H1 (cell line): ENCODE results near the gene PRR5L. TPM values are rescaled to one million over a fixed set of nuclear protein-coding genes. Genes with fewer than 3 reads are reported as not detected.

Source experiments
- CTCF ChIA-PET: fragments of 300-600 bp; sonication (Branson Sonifier 250); formaldehyde crosslinking; loops from one replicate; lab custom pipeline; 2021; ENCODE audit not compliant: partially characterized antibody; lab: Charles Lee
- POLR2A ChIA-PET: fragments of 300-600 bp; sonication (Branson Sonifier 250); formaldehyde crosslinking; loops from one replicate; lab custom pipeline; 2021; ENCODE audit warnings: inconsistent platforms; ENCODE audit not compliant: partially characterized antibody; lab: Charles Lee
- DNase-seq, 2 experiments: peaks; one replicate each; pipeline versions ENCODE4 v3.0.0 to v3.0.0-alpha.2; 2010 to 2022; ENCODE audit warnings: low spot score in 2 of 2, low read depth in 1 of 2, mixed read lengths in 1 of 2
- FAIRE-seq: peaks from 2 replicates; lab custom pipeline; 2011; peaks lifted over from hg19 to GRCh38; lab: Jason Lieb, UNC
- H2AFZ ChIP-seq: 2 replicates; pipeline ENCODE4 v1.8.1; 2012; ENCODE audit warnings: low read length, inconsistent platforms
- H2AK5ac ChIP-seq: 2 replicates; pipeline ENCODE4 v1.6.1; 2013; ENCODE audit warnings: low read depth, low read length
- H2BK120ac ChIP-seq: replicated peaks from 2 replicates; pipeline ENCODE3; 2013; ENCODE audit warnings: low read depth, low read length, inconsistent platforms
- H2BK12ac ChIP-seq: 2 replicates; pipeline ENCODE4 v1.6.1; 2013; ENCODE audit warnings: low read depth, low read length
- H2BK15ac ChIP-seq: 2 replicates; pipeline ENCODE4 v1.6.1; 2013; ENCODE audit warnings: low read length
- H2BK20ac ChIP-seq: 2 replicates; pipeline ENCODE4 v1.6.1; 2013; ENCODE audit warnings: low read length
- H2BK5ac ChIP-seq: 2 replicates; pipeline ENCODE4 v1.6.1; 2013; ENCODE audit warnings: low read depth, low read length
- H3K14ac ChIP-seq: 2 replicates; pipeline ENCODE4 v1.6.1; 2013; ENCODE audit warnings: inconsistent platforms; ENCODE audit not compliant: insufficient read length
- H3K18ac ChIP-seq: 2 replicates; pipeline ENCODE4 v1.6.1; 2013; ENCODE audit warnings: low read length; ENCODE audit errors: extremely low read depth
- H3K23ac ChIP-seq: 2 replicates; pipeline ENCODE4 v1.6.1; 2013; ENCODE audit warnings: inconsistent platforms; ENCODE audit not compliant: insufficient read length
- H3K23me2 ChIP-seq: 2 replicates; pipeline ENCODE4 v1.6.1; 2013; ENCODE audit warnings: low read depth, low read length
- H3K27ac ChIP-seq: 2 replicates; pipeline ENCODE4 v1.6.1; 2011; ENCODE audit warnings: low read depth, low read length, inconsistent platforms
- H3K27me3 ChIP-seq, 4 experiments: replicated peaks in 1 of 4; 1 replicate in 1 of 4; 2 replicates in 3 of 4; pipeline versions ENCODE4 v1.6.1 to v1.8.1; 2011 to 2013; ENCODE audit warnings: low read length in 3 of 4, mild to moderate bottlenecking in 3 of 4, inconsistent platforms in 2 of 4, mixed read lengths in 2 of 4, moderate library complexity in 1 of 4; ENCODE audit not compliant: control insufficient read depth in 3 of 4, insufficient read depth in 3 of 4; ENCODE audit errors: extremely low read depth in 1 of 4
- H3K36me3 ChIP-seq, 4 experiments: 2 replicates each; pipeline versions ENCODE4 v1.6.1 to v1.8.1; 2011 to 2013; ENCODE audit warnings: mild to moderate bottlenecking in 4 of 4, low read length in 3 of 4, moderate library complexity in 2 of 4, control low read depth in 1 of 4, inconsistent platforms in 1 of 4; ENCODE audit not compliant: insufficient read depth in 4 of 4, control insufficient read depth in 2 of 4
- H3K4ac ChIP-seq: replicated peaks from 2 replicates; pipeline ENCODE3; 2013; ENCODE audit warnings: low read length, low read depth, mixed read lengths, inconsistent platforms; ENCODE audit not compliant: insufficient read length
- H3K4me1 ChIP-seq, 4 experiments: replicated peaks in 1 of 4; 1 replicate in 1 of 4; 2 replicates in 3 of 4; pipeline versions ENCODE4 v1.6.1 to v1.8.1; 2011 to 2013; ENCODE audit warnings: low read length in 3 of 4, inconsistent platforms in 2 of 4, mixed read lengths in 1 of 4; ENCODE audit not compliant: insufficient read depth in 4 of 4, control insufficient read depth in 3 of 4
- H3K4me2 ChIP-seq, 2 experiments: 2 replicates each; pipeline versions ENCODE4 v1.6.1 to v1.8.1; 2011 to 2013; ENCODE audit warnings: low read depth in 2 of 2, low read length in 2 of 2, control low read depth in 1 of 2, inconsistent platforms in 1 of 2, mild to moderate bottlenecking in 1 of 2; ENCODE audit not compliant: insufficient read depth in 1 of 2
- H3K4me3 ChIP-seq, 4 experiments: fragments of 200-600, 300-600 bp in 1 of 4; sonication (generic), shearing (Covaris generic), sonication (Bioruptor Twin) in 1 of 4; 2 replicates each; pipeline versions ENCODE4 v1.5.1 to v1.8.1; 2011 to 2016; ENCODE audit warnings: low read length in 4 of 4, low read depth in 3 of 4, control low read depth in 2 of 4, inconsistent platforms in 2 of 4, mild to moderate bottlenecking in 2 of 4, mixed read lengths in 1 of 4, moderate library complexity in 1 of 4; ENCODE audit not compliant: insufficient read depth in 2 of 4; ENCODE audit errors: extremely low read depth in 1 of 4
- H3K56ac ChIP-seq: replicated peaks from 2 replicates; pipeline ENCODE3; 2013; ENCODE audit warnings: low read depth, mild to moderate bottlenecking, mixed read lengths, low read length, inconsistent platforms; ENCODE audit not compliant: insufficient read length
- H3K79me1 ChIP-seq: 2 replicates; pipeline ENCODE4 v1.6.1; 2013; ENCODE audit warnings: low read depth, low read length, control low read depth
- H3K79me2 ChIP-seq, 2 experiments: 2 replicates each; pipeline versions ENCODE4 v1.6.1 to v1.8.1; 2012 to 2013; ENCODE audit warnings: low read length in 2 of 2, mild to moderate bottlenecking in 2 of 2, inconsistent platforms in 1 of 2; ENCODE audit not compliant: insufficient read depth in 2 of 2, control insufficient read depth in 1 of 2
- H3K9ac ChIP-seq, 4 experiments: replicated peaks in 1 of 4; 1 replicate in 1 of 4; 2 replicates in 3 of 4; pipeline versions ENCODE4 v1.6.1 to v1.8.1; 2011 to 2013; ENCODE audit warnings: low read depth in 3 of 4, low read length in 3 of 4, control low read depth in 2 of 4, mild to moderate bottlenecking in 2 of 4, moderate library complexity in 2 of 4, inconsistent platforms in 1 of 4; ENCODE audit errors: extremely low read depth in 1 of 4
- H3K9me3 ChIP-seq, 2 experiments: 2 replicates each; pipeline versions ENCODE4 v1.6.1 to v1.8.1; 2012 to 2013; ENCODE audit warnings: mild to moderate bottlenecking in 2 of 2, moderate library complexity in 2 of 2, control low read depth in 1 of 2, inconsistent platforms in 1 of 2, low read depth in 1 of 2, low read length in 1 of 2, mixed read lengths in 1 of 2; ENCODE audit not compliant: insufficient read depth in 2 of 2
- H4K20me1 ChIP-seq, 2 experiments: replicated peaks in 1 of 2; 2 replicates each; pipeline versions ENCODE3 to v1.8.1; 2011 to 2013; ENCODE audit warnings: inconsistent platforms in 2 of 2, low read length in 2 of 2, mild to moderate bottlenecking in 1 of 2; ENCODE audit not compliant: insufficient read depth in 2 of 2, control insufficient read depth in 1 of 2
- H4K5ac ChIP-seq: 2 replicates; pipeline ENCODE4 v1.6.1; 2013; ENCODE audit warnings: low read length, low read depth, mixed read lengths, inconsistent platforms; ENCODE audit not compliant: insufficient read length
- H4K8ac ChIP-seq: 2 replicates; pipeline ENCODE4 v1.8.0; 2013; ENCODE audit warnings: mild to moderate bottlenecking, moderate library complexity, low read length, inconsistent platforms; ENCODE audit not compliant: insufficient read depth; ENCODE audit errors: extremely low read depth
- H4K91ac ChIP-seq: replicated peaks from 2 replicates; pipeline ENCODE3; 2013; ENCODE audit warnings: low read length, mixed read lengths, inconsistent platforms; ENCODE audit not compliant: insufficient read length
- BRCA1 ChIP-seq: IDR thresholded peaks from 2 replicates; pipeline ENCODE4 v1.6.1; 2012; ENCODE audit warnings: low read depth, low read length, improper control_type of control experiment
- CEBPB ChIP-seq: IDR thresholded peaks from 2 replicates; pipeline ENCODE4 v1.6.1; 2012; ENCODE audit warnings: low read depth, low read length
- E2F6 ChIP-seq: IDR thresholded peaks from 2 replicates; pipeline ENCODE4 v1.6.1; 2012; ENCODE audit warnings: inconsistent platforms
- EP300 ChIP-seq, 2 experiments: IDR thresholded peaks; 1 replicate in 1 of 2; 2 replicates in 1 of 2; pipeline ENCODE4 v1.6.1; 2011 to 2012; ENCODE audit warnings: low read depth in 2 of 2, low read length in 2 of 2, mild to moderate bottlenecking in 2 of 2, borderline replicate concordance in 1 of 2, inconsistent platforms in 1 of 2, moderate library complexity in 1 of 2
- KDM1A ChIP-seq: fragments of 200-600, 300-600 bp; sonication (generic); IDR thresholded peaks from 2 replicates; pipeline ENCODE4 v1.7.1; 2016; ENCODE audit warnings: mild to moderate bottlenecking, low read length, borderline replicate concordance
- NANOG ChIP-seq: IDR thresholded peaks from 2 replicates; pipeline ENCODE4 v1.6.1; 2011; ENCODE audit warnings: low read length, low read depth, mild to moderate bottlenecking, inconsistent platforms; ENCODE audit not compliant: insufficient read depth, poor library complexity, severe bottlenecking
- PHF8 ChIP-seq: fragments of 200-600 bp; sonication (generic); conservative IDR thresholded peaks from 2 replicates; pipeline ENCODE4 v1.7.1; 2012; ENCODE audit warnings: low read depth, mild to moderate bottlenecking, inconsistent platforms, low read length, moderate library complexity
- RAD21 ChIP-seq, 2 experiments: IDR thresholded peaks in 1 of 2; conservative IDR thresholded peaks in 1 of 2; 2 replicates each; pipeline ENCODE4 v1.6.1; 2011; ENCODE audit warnings: low read depth in 2 of 2, low read length in 2 of 2, improper control_type of control experiment in 1 of 2, inconsistent platforms in 1 of 2, mild to moderate bottlenecking in 1 of 2, moderate library complexity in 1 of 2
- SUZ12 ChIP-seq: fragments of 200-600 bp; sonication (generic); IDR thresholded peaks from 2 replicates; pipeline ENCODE4 v1.6.1; 2012; ENCODE audit warnings: mild to moderate bottlenecking, inconsistent platforms, low read length, moderate library complexity, mixed read lengths
- ZNF274 ChIP-seq: IDR thresholded peaks from 2 replicates; pipeline ENCODE4 v1.7.0; 2012; ENCODE audit warnings: low read length, borderline replicate concordance; ENCODE audit errors: extremely low read depth
- WGBS, 2 experiments: shearing (Covaris generic) in 1 of 2; methylation state at CpG; one replicate each; pipeline versions ENCODE4 v1.1.6 to v1.1.7; 2013 to 2015; ENCODE audit warnings: low lambda C conversion rate in 2 of 2, mixed read lengths in 2 of 2, inconsistent platforms in 1 of 2, low coverage in 1 of 2, missing lambda C conversion rate in 1 of 2; ENCODE audit not compliant: insufficient replicate concordance in 2 of 2, insufficient coverage in 1 of 2, insufficient read length in 1 of 2; ENCODE audit errors: extremely low coverage in 1 of 2, missing lambda C conversion rate in 1 of 2; 5-methylcytosine and 5-hydroxymethylcytosine counted together
- polyA plus RNA-seq, 7 experiments: library from polyadenylated mRNA; depleted of rRNA in 3 of 7; stranded (reverse) in 5 of 7; unstranded in 2 of 7; fragments of >200 nt in 5 of 7; fragments of 200-250 nt in 2 of 7; gene quantifications; 1 replicate in 5 of 7; 2 replicates in 1 of 7; 4 replicates in 1 of 7; pipeline versions ENCODE4 v1.2.1 to v1.2.3, GENCODE V29; 2011 to 2013; ENCODE audit warnings: missing spikeins in 2 of 7, mixed read lengths in 2 of 7
- total RNA-seq: library from RNA; stranded (reverse); fragmentation: NEBNext Ultra II Directional; extraction: Animal tissue kit (Norgen Biotek cat#: 25700); gene quantifications from 2 replicates; pipeline ENCODE4 v1.2.1, GENCODE V29; 2021

The PRR5L gene
- total and polyA plus RNA-seq, 2 of the 8 experiments (the other 6 are each of a cell fraction or from before 2014, with no cell fraction given), result 6.6 to 10.1 TPM

GRCh38 chr11:36289226-36289852 is 6.7 kb upstream of the PRR5L start, which contains the start of gene COMMD9:
Gene COMMD9, minus strand, starts transcription at chr11:36289424. Its CDS starts 12 bp downstream, at chr11:36289412.
- no peak within 1 kb of the TSS for H3K56ac ChIP-seq
- DNase-seq, result peak; percentile 88 to 93
- no peaks in the 10 kb centered on the region for H3K79me2 ChIP-seq
- H2BK20ac ChIP-seq, result no peak within 1 kb of the TSS
- no peak within 1 kb of the TSS for H4K5ac ChIP-seq
- 6% methylated on average over 31 of the region's 31 CpGs; no CpG with 5 or more reads in 1 of the 2 experiments for WGBS, 2 experiments
- no peak within 1 kb of the TSS for H2BK5ac ChIP-seq
- no peaks in the 10 kb centered on the region for H3K79me1 ChIP-seq
- peak; percentile 66 for FAIRE-seq
- peaks cover 7% of the 10 kb centered on the region for H3K23me2 ChIP-seq
- H3K4ac ChIP-seq, result no peak within 1 kb of the TSS
- H3K36me3 ChIP-seq, result no peaks in the 10 kb centered on the region
- H3K9me3 ChIP-seq, result no peaks in the 10 kb centered on the region
- H3K27me3 ChIP-seq, result peaks cover 0 to 5% (median 0%) of the 10 kb centered on the region in 4 experiments; a peak in 1 of 7 replicates
- ChIA-PET CTCF (interaction anchor here (1.0 to 10.8 kb wide), 11 partner anchors 10 to 780 kb away, joined by 3 to 152 read pairs (median 4); no protein-coding TSS in a partner anchor), POLR2A (interaction anchor here (1.0 kb wide), 1 partner anchor 179 kb away, joined by 3 read pairs; no protein-coding TSS in a partner anchor)
- H2AK5ac ChIP-seq, result no peak within 1 kb of the TSS
- H4K8ac ChIP-seq, result peak within 1 kb of the TSS; percentile 95; the same call in 1 of the 2 replicates
- no peak within 1 kb of the TSS for H3K23ac ChIP-seq
- H3K14ac ChIP-seq, result no peak within 1 kb of the TSS
- H3K18ac ChIP-seq, result no peak within 1 kb of the TSS; the same call in 1 of the 2 replicates
- H3K4me2 ChIP-seq, result peak within 1 kb of the TSS; percentile 87 to 90
- no peak within 1 kb of the TSS for H2BK12ac ChIP-seq
- peaks cover 0 to 3% of the 10 kb centered on the region in 2 experiments for H4K20me1 ChIP-seq
- peak within 1 kb of the TSS; percentile 80 to 92 (median 88) for H3K4me3 ChIP-seq
- H3K4me1 ChIP-seq, result peaks cover 0 to 3% (median 0%) of the 10 kb centered on the region in 4 experiments; a peak in 4 of 7 replicates
- H3K27ac ChIP-seq, result no peak within 1 kb of the TSS
- H4K91ac ChIP-seq, result peak within 1 kb of the TSS; percentile 8
- H2BK15ac ChIP-seq, result no peak within 1 kb of the TSS
- peak within 1 kb of the TSS; percentile 99 for H2AFZ ChIP-seq
- peak within 1 kb of the TSS in 3 of 4 experiments; percentile 66 to 72 (median 68); a peak in 6 of 7 replicates for H3K9ac ChIP-seq
- H2BK120ac ChIP-seq, result no peak within 1 kb of the TSS
- TF ChIP-seq BRCA1 (no peak), SUZ12 (no peak), EP300 (IDR thresholded peaks at IDR 0.05; ENCODE audit: borderline replicate concordance in 1 of 2, low read depth in 2 of 2, low read length in 2 of 2) (peak in 1 of 2 experiments; percentile 64; a peak in 1 of 3 replicates), RAD21 (IDR thresholded peaks at IDR 0.05 in 1 of 2, conservative IDR thresholded peaks at IDR 0.05 in 1 of 2; ENCODE audit: low read depth in 2 of 2, low read length in 2 of 2) (no peak), NANOG (peak; percentile 62), PHF8 (peak; percentile 55; the same call in 1 of the 2 replicates), ZNF274 (no peak), CEBPB (no peak), KDM1A (no peak), E2F6 (no peak)
